Subcutaneous adipose tissue (tissue), 4 donors: ENCODE data around the gene EWSR1. TPM values are rescaled to one million over a fixed set of nuclear protein-coding genes. Genes with fewer than 3 reads are reported as not detected.

ENCODE experiments used
- CTCF ChIP-seq: fragments of 450-650 bp; IDR thresholded peaks from one replicate; pipeline ENCODE4 v1.5.1; 2016; ENCODE audit warnings: low read depth, mild to moderate bottlenecking, control low read depth, antibody characterized with exemption, moderate library complexity
- total RNA-seq, 4 donors: library from RNA; depleted of rRNA; stranded (reverse); fragments of >200 nt; gene quantifications; one replicate each; pipeline ENCODE4 v1.1.0, GENCODE V29; 2016

The EWSR1 gene
- total RNA-seq, 4 donors from 2014 or later = 132 to 179 (median 168) TPM

GRCh38 chr22:29245626-29246385 lies 22.3 kb upstream of the EWSR1 start:
- TF ChIP-seq CTCF = no peak

GRCh38 chr22:29251265-29251664 lies 16.8 kb upstream of the EWSR1 start:
- no peak for TF ChIP-seq CTCF

- TF ChIP-seq CTCF = no peak
Measured at GRCh38 chr22:29251981-29252911, 15.8 kb upstream of the EWSR1 start.

GRCh38 chr22:29253561-29254285 lies 14.3 kb upstream of the EWSR1 start:
- no peak for TF ChIP-seq CTCF

GRCh38 chr22:29254286-29254660 lies 13.8 kb upstream of the EWSR1 start:
- TF ChIP-seq CTCF = no peak

GRCh38 chr22:29255064-29255621 lies 12.9 kb upstream of the EWSR1 start:
- no peak for TF ChIP-seq CTCF
